GM12878 (cell line): ENCODE data around the gene ZNF304. TPM values are rescaled to one million over a fixed set of nuclear protein-coding genes. Genes with fewer than 3 reads are reported as not detected.

Source experiments
- ATF2 ChIP-seq: IDR thresholded peaks from 2 replicates; pipeline ENCODE4 v1.6.1; 2012; ENCODE audit warnings: low read length, inconsistent platforms
- BCLAF1 ChIP-seq: fragments of 450-650 bp; IDR thresholded peaks from 2 replicates; pipeline ENCODE4 v1.6.1; 2017; ENCODE audit warnings: antibody characterized with exemption, mild to moderate bottlenecking, moderate library complexity
- E2F8 ChIP-seq: fragments of 450-650 bp; IDR thresholded peaks from 2 replicates; pipeline ENCODE4 v1.6.1; 2018; ENCODE audit warnings: mild to moderate bottlenecking, low read depth, moderate library complexity; ENCODE audit not compliant: partially characterized antibody
- GABPA ChIP-seq: IDR thresholded peaks from 2 replicates; pipeline ENCODE4 v1.6.1; 2014; ENCODE audit warnings: antibody characterized with exemption, low read depth, mild to moderate bottlenecking, inconsistent platforms
- NBN ChIP-seq: fragments of 450-650 bp; IDR thresholded peaks from 2 replicates; pipeline ENCODE4 v1.6.1; 2016
- NFIC ChIP-seq: IDR thresholded peaks from 2 replicates; pipeline ENCODE4 v1.6.1; 2012; ENCODE audit warnings: low read depth, mild to moderate bottlenecking, inconsistent platforms, low read length, moderate library complexity
- NKRF ChIP-seq: fragments of 450-650 bp; conservative IDR thresholded peaks from 2 replicates; pipeline ENCODE4 v1.6.1; 2017; ENCODE audit warnings: mild to moderate bottlenecking, moderate library complexity
- RBBP5 ChIP-seq: fragments of 200-600 bp; sonication (generic); conservative IDR thresholded peaks from 2 replicates; pipeline ENCODE4 v1.6.1; 2016
- SREBF1 ChIP-seq: IDR thresholded peaks from 2 replicates; pipeline ENCODE4 v1.6.1; 2012; ENCODE audit warnings: mild to moderate bottlenecking, low read length
- TAF1 ChIP-seq: IDR thresholded peaks from 2 replicates; pipeline ENCODE4 v1.6.1; 2011; ENCODE audit warnings: mild to moderate bottlenecking, low read depth, low read length, borderline replicate concordance
- ZBTB33 ChIP-seq: fragments of 450-650 bp; IDR thresholded peaks from 2 replicates; pipeline ENCODE4 v1.6.1; 2017; ENCODE audit warnings: mild to moderate bottlenecking
- ZNF592 ChIP-seq: fragments of 450-650 bp; IDR thresholded peaks from 2 replicates; pipeline ENCODE4 v1.6.1; 2017; ENCODE audit warnings: mild to moderate bottlenecking, moderate library complexity
- polyA plus RNA-seq, 11 experiments: library from polyadenylated mRNA; depleted of rRNA in 4 of 11; unstranded in 6 of 11; stranded (reverse) in 5 of 11; fragments of >200 nt; fragmentation: Nextera tagmentation in 4 of 11; fragmentation: Illumina TruSeq in 1 of 11; extraction: Ambion mirVana in 4 of 11; extraction: Trizol in 1 of 11; gene quantifications; 1 replicate in 1 of 11; 2 replicates in 10 of 11; pipeline versions ENCODE4 v1.2.1 to v1.2.3, GENCODE V29; 2011 to 2016; ENCODE audit warnings: inconsistent platforms in 2 of 11, missing spikeins in 2 of 11, low read depth in 1 of 11
- total RNA-seq, 4 experiments: library from RNA; depleted of rRNA in 3 of 4; stranded (reverse); fragments of >200 nt in 3 of 4; fragmentation: Illumina TruSeq in 1 of 4; extraction: Trizol in 1 of 4; gene quantifications; 2 replicates each; pipeline versions ENCODE4 v1.2.1 to v1.2.3, GENCODE V29; 2013 to 2021

The ZNF304 gene
- total and polyA plus RNA-seq, 10 of the 15 experiments (the other 5 are each of a cell fraction or from before 2014, with no cell fraction given): 1.1 to 11.6 (median 6.9) TPM

- TF ChIP-seq ZBTB33: no peak
- 0 out of 2 replicates have a peak, but pooled peaks have one; percentile 15 for TF ChIP-seq TAF1
- no peak for TF ChIP-seq RBBP5
- TF ChIP-seq SREBF1: no peak
- no peak for TF ChIP-seq E2F8
- TF ChIP-seq NBN: peak; percentile 63; the same call in 1 of the 2 replicates
- no peak for TF ChIP-seq NFIC
- no peak for TF ChIP-seq ATF2
- peak; percentile 81 for TF ChIP-seq GABPA
- no peak for TF ChIP-seq BCLAF1
- TF ChIP-seq NKRF: no peak; the same call in 1 of the 2 replicates
- no peak for TF ChIP-seq ZNF592
These were observed at the start of gene ZNF304 (continued) for GRCh38 chr19:57350877-57351805.
